Trophoblast cell (in vitro differentiated cells and primary cell): Measurements from ENCODE around the gene TBX20.

Experiments
- DNase-seq, 2 donors: peaks; one replicate each; pipeline ENCODE4 v3.0.0-alpha.2; 2016
- H2AFZ ChIP-seq: 2 replicates; pipeline ENCODE4 v1.6.1; 2013; ENCODE audit warnings: low read length, moderate library complexity, mild to moderate bottlenecking; ENCODE audit not compliant: insufficient read depth, poor library complexity
- H2AK5ac ChIP-seq: 2 replicates; pipeline ENCODE4 v1.6.1; 2013; ENCODE audit warnings: mild to moderate bottlenecking, low read length
- H2BK120ac ChIP-seq: 2 replicates; pipeline ENCODE4 v1.6.1; 2013; ENCODE audit warnings: low read length, mild to moderate bottlenecking, moderate library complexity; ENCODE audit not compliant: insufficient read depth, poor library complexity
- H2BK12ac ChIP-seq: 2 replicates; pipeline ENCODE4 v1.6.1; 2013; ENCODE audit warnings: mild to moderate bottlenecking, low read length, moderate library complexity
- H2BK5ac ChIP-seq: 2 replicates; pipeline ENCODE4 v1.6.1; 2013; ENCODE audit warnings: low read length, low read depth, moderate library complexity, mild to moderate bottlenecking; ENCODE audit not compliant: poor library complexity
- H3K14ac ChIP-seq: 2 replicates; pipeline ENCODE4 v1.6.1; 2013; ENCODE audit warnings: mild to moderate bottlenecking, low read length
- H3K18ac ChIP-seq: 2 replicates; pipeline ENCODE4 v1.6.1; 2013; ENCODE audit warnings: mild to moderate bottlenecking, low read length
- H3K23ac ChIP-seq: 2 replicates; pipeline ENCODE4 v1.6.1; 2013; ENCODE audit warnings: low read length
- H3K27ac ChIP-seq: 2 replicates; pipeline ENCODE4 v1.5.1; 2013; ENCODE audit warnings: low read depth, mild to moderate bottlenecking, inconsistent platforms, low read length, moderate library complexity
- H3K27me3 ChIP-seq: 2 replicates; pipeline ENCODE4 v1.6.1; 2013; ENCODE audit warnings: inconsistent platforms, mild to moderate bottlenecking, low read length, moderate library complexity; ENCODE audit not compliant: insufficient read depth
- H3K36me3 ChIP-seq, 2 experiments: 1 replicate in 1 of 2; 2 replicates in 1 of 2; pipeline ENCODE4 v1.6.1; 2013; ENCODE audit warnings: low read length in 2 of 2, mild to moderate bottlenecking in 2 of 2, moderate library complexity in 1 of 2; ENCODE audit not compliant: insufficient read depth in 2 of 2, control insufficient read depth in 1 of 2
- H3K4ac ChIP-seq: 2 replicates; pipeline ENCODE4 v1.6.1; 2013; ENCODE audit warnings: low read depth, mild to moderate bottlenecking, low read length, moderate library complexity
- H3K4me1 ChIP-seq, 2 experiments: 1 replicate in 1 of 2; 2 replicates in 1 of 2; pipeline ENCODE4 v1.6.1; 2013; ENCODE audit warnings: low read length in 2 of 2, mild to moderate bottlenecking in 2 of 2, moderate library complexity in 1 of 2; ENCODE audit not compliant: insufficient read depth in 2 of 2, control insufficient read depth in 1 of 2
- H3K4me2 ChIP-seq: 2 replicates; pipeline ENCODE4 v1.6.1; 2013; ENCODE audit warnings: inconsistent platforms, mild to moderate bottlenecking, low read length, moderate library complexity
- H3K4me3 ChIP-seq: 2 replicates; pipeline ENCODE4 v1.5.1; 2013; ENCODE audit warnings: mild to moderate bottlenecking, low read depth, low read length, inconsistent platforms
- H3K79me1 ChIP-seq: one replicate; pipeline ENCODE4 v1.6.1; 2013; ENCODE audit warnings: low read length
- H3K79me2 ChIP-seq: 2 replicates; pipeline ENCODE4 v1.6.1; 2013; ENCODE audit warnings: low read length, mild to moderate bottlenecking; ENCODE audit not compliant: control insufficient read depth, insufficient read depth, poor library complexity
- H3K9ac ChIP-seq: 2 replicates; pipeline ENCODE4 v1.6.1; 2013; ENCODE audit warnings: mild to moderate bottlenecking, low read length
- H3K9me3 ChIP-seq: 2 replicates; pipeline ENCODE4 v1.6.1; 2013; ENCODE audit warnings: low read depth, mild to moderate bottlenecking, control low read depth, inconsistent platforms, low read length; ENCODE audit not compliant: insufficient read depth
- H4K12ac ChIP-seq: 2 replicates; pipeline ENCODE4 v1.6.1; 2013; ENCODE audit warnings: low read depth, mild to moderate bottlenecking, low read length, moderate library complexity
- H4K8ac ChIP-seq: 2 replicates; pipeline ENCODE4 v1.6.1; 2013; ENCODE audit warnings: low read depth, mild to moderate bottlenecking, low read length, moderate library complexity
- H4K91ac ChIP-seq: one replicate; pipeline ENCODE4 v1.6.1; 2013; ENCODE audit warnings: low read depth, mild to moderate bottlenecking, low read length, moderate library complexity
- WGBS: extraction: QIAGEN DNeasy Blood & Tissue Kit; methylation state at CpG from one replicate; pipeline ENCODE4 v1.1.7; 2013; ENCODE audit warnings: missing lambda C conversion rate; ENCODE audit not compliant: insufficient read length, insufficient coverage; ENCODE audit errors: extremely low coverage; 5-methylcytosine and 5-hydroxymethylcytosine counted together

Gene TBX20

DNA sequence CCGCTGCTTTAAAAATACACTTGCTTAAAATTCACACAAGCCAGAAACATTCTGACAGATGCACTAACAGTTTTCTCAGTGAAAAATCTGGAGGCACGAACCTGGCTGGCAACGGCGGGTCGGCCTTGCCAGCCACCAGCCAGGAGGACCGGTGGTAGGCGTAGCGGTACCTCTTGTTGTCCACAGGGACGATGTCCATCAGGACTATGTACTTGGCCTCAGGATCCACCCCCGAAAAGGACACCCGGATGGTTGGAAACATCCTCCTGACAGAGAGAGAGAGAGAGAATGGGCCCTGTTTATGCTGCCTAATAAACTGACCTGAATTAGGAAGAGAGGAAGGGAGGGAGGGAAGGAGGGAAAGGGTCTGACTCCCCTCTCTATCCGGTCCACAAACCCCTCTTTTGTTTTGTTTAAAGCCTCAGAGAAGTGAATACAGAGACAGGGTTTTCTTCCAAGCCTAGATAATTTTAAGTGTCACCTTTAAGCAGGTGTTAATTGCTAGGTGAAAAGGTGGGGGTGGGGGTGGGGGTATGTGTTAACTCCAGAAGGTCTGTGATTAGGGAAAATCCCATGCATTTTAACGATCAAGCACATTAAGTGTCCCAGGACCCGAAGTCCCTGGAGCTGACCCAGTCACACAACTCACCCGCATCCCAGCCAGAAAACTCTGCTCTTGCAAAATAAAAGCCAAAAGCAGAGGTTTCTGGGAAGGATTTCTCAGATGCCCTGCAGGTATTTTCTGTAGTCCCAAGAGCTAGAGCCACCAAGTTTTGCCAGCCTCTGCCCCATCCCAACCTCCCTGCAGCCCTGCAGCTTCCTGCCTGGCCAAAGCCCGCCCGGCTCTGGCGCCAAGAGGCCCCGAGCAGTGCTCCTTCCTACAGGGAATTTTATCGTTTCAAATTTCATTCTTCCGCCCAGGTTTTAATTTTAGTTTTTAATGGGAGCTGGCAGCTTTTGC, 5.0 kb downstream of the TBX20 start:
- WGBS = no CpG with 5 or more reads among the region's 21 CpGs

GRCh38 chr7:35246819-35247218, 7.1 kb downstream of the TBX20 start:
- Histone ChIP-seq H3K27me3 (peaks cover 27% of the 10 kb centered on the region), H3K27ac (no peak overlapping the region), H2BK120ac (no peak overlapping the region), H3K4ac (no peak overlapping the region), H3K79me1 (no peaks in the 10 kb centered on the region), H3K23ac (no peak overlapping the region), H3K79me2 (no peaks in the 10 kb centered on the region), H3K18ac (no peak overlapping the region), H2BK12ac (no peak overlapping the region), H3K4me1 (peaks cover 3 to 9% of the 10 kb centered on the region in 2 experiments), H3K4me2 (no peak overlapping the region), H4K8ac (no peak overlapping the region), H2AFZ (no peak overlapping the region), H2BK5ac (no peak overlapping the region), H3K9me3 (peaks cover 2% of the 10 kb centered on the region), H3K36me3 (peaks cover 0 to 2% of the 10 kb centered on the region in 2 experiments), H3K14ac (no peak overlapping the region), H4K91ac (no peak overlapping the region), H3K9ac (no peak overlapping the region), H3K4me3 (no peak overlapping the region), H2AK5ac (no peak overlapping the region), H4K12ac (no peak overlapping the region)
- no peak for DNase-seq

More for the DNA sequence above, 5.0 kb downstream of the TBX20 start:
- H2BK120ac ChIP-seq = no peak overlapping the region
- no peak overlapping the region for H3K23ac ChIP-seq
- H3K79me2 ChIP-seq = peaks cover 2% of the 10 kb centered on the region
- no peak overlapping the region for H3K9ac ChIP-seq
- H3K4ac ChIP-seq = no peak overlapping the region
- no peak overlapping the region for H3K27ac ChIP-seq
- H3K36me3 ChIP-seq = peaks cover 0 to 2% of the 10 kb centered on the region in 2 experiments
- no peak overlapping the region for H4K91ac ChIP-seq
- no peak overlapping the region for H2AK5ac ChIP-seq
- H4K8ac ChIP-seq = no peak overlapping the region
- peaks cover 7% of the 10 kb centered on the region for H3K9me3 ChIP-seq
- H3K4me1 ChIP-seq = peaks cover 3 to 16% of the 10 kb centered on the region in 2 experiments
- peak overlapping the region; percentile 13 for H3K4me2 ChIP-seq
- H3K27me3 ChIP-seq = peaks cover 40% of the 10 kb centered on the region
- no peak overlapping the region for H3K18ac ChIP-seq
- no peak overlapping the region for H2BK5ac ChIP-seq
- no peak overlapping the region for H4K12ac ChIP-seq
- no peak overlapping the region for H2BK12ac ChIP-seq
- H3K4me3 ChIP-seq = no peak overlapping the region
- H3K14ac ChIP-seq = no peak overlapping the region
- H2AFZ ChIP-seq = no peak overlapping the region
- peak; percentile 54 to 74 for DNase-seq
- peaks cover 5% of the 10 kb centered on the region for H3K79me1 ChIP-seq

DNA sequence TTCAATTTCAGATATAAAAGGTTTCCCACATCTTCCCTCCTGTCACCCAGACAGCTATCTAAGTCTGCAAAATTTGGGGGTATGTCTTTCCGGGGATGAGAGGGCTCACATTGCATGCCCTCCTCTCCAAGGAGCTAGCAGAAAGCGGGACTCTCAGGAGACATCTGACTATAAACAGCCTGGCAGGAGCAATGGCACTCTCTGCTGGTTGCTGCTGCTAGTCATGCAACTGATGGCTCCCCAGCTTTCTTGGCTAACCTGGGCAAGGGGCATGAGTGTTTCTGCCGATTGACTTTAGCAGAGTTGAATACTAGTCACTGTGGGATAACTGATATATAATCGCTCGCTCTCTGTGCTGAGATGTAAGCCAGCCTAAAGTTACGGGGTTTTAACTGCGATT, 12.0 kb downstream of the TBX20 start:
- no peak overlapping the region for H3K14ac ChIP-seq

DNA sequence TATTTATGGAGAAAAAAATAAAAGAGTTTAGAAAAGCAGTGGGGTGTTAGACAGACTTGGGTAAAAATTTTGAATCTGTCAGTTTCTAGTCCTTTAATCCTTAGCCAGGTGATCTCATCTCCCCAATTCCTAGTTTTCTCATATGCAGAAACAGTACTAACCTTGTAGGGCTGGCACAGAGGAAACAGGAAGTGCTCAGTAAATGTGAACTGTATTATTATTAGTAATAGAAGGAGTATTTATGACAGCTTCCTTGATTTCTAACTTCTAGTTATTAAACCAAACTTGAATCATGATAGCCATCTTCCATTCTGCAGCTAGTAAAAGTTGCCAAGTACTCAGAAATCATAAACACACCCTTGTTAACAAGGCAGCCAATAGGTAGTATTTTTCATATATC, 12.5 kb downstream of the TBX20 start:
- Histone ChIP-seq H2AFZ (no peak overlapping the region), H4K8ac (no peak overlapping the region), H4K91ac (no peak overlapping the region), H3K4ac (no peak overlapping the region), H3K36me3 (peaks cover 0 to 2% of the 10 kb centered on the region in 2 experiments), H2AK5ac (no peak overlapping the region), H3K27me3 (no peaks in the 10 kb centered on the region), H3K27ac (no peak overlapping the region), H3K79me1 (no peaks in the 10 kb centered on the region), H3K4me2 (no peak overlapping the region), H4K12ac (no peak overlapping the region), H3K14ac (no peak overlapping the region), H3K4me3 (no peak overlapping the region), H3K23ac (no peak overlapping the region), H3K4me1 (no peaks in the 10 kb centered on the region), H2BK5ac (no peak overlapping the region), H2BK120ac (no peak overlapping the region), H3K9me3 (no peaks in the 10 kb centered on the region), H3K18ac (no peak overlapping the region), H3K79me2 (no peaks in the 10 kb centered on the region), H2BK12ac (no peak overlapping the region), H3K9ac (no peak overlapping the region)
- DNase-seq = no peak

More for the DNA sequence above, 12.0 kb downstream of the TBX20 start:
- Histone ChIP-seq H3K23ac (no peak overlapping the region), H4K91ac (no peak overlapping the region), H3K36me3 (peaks cover 0 to 2% of the 10 kb centered on the region in 2 experiments), H3K4me2 (no peak overlapping the region), H3K4me3 (no peak overlapping the region), H3K27me3 (no peaks in the 10 kb centered on the region), H3K4ac (no peak overlapping the region), H2BK5ac (no peak overlapping the region), H3K18ac (no peak overlapping the region), H3K9me3 (no peaks in the 10 kb centered on the region), H2BK120ac (no peak overlapping the region), H2AK5ac (no peak overlapping the region), H3K79me2 (no peaks in the 10 kb centered on the region), H4K12ac (no peak overlapping the region), H4K8ac (peak overlapping the region; percentile 53), H2BK12ac (no peak overlapping the region), H3K79me1 (no peaks in the 10 kb centered on the region), H2AFZ (no peak overlapping the region), H3K9ac (no peak overlapping the region), H3K4me1 (no peaks in the 10 kb centered on the region), H3K27ac (no peak overlapping the region)
- DNase-seq = no peak
- no CpG with 5 or more reads among the region's 7 CpGs for WGBS
